Hematopoietic multipotent progenitor cell treated with erythropoietin and hydrocortisone succinate and interleukin-3 and kit ligand, for 8 days (in vitro differentiated cells): ENCODE results near the gene AP5Z1.
A peak's percentile ranks its signal among the peaks of the same experiment; 100 is the strongest.
"Not testable (repeated sequence)": the region's sequence is repeated elsewhere in the genome, so short reads cannot be mapped to it uniquely, and the experiment has no call there.

Experiments
- DNase-seq: peaks from one replicate; pipeline ENCODE4 v3.0.0-alpha.2; 2015

The AP5Z1 gene

GRCh38 chr7:4789194-4790077, 14.0 kb downstream of the AP5Z1 start:
- no peak for DNase-seq

GRCh38 chr7:4790078-4790465, 14.6 kb downstream of the AP5Z1 start:
- no peak for DNase-seq

- DNase-seq: no peak
Observed at GRCh38 chr7:4790516-4790991, 15.1 kb downstream of the AP5Z1 start.

- no peak for DNase-seq
Observed at GRCh38 chr7:4791101-4791737, 15.8 kb downstream of the AP5Z1 start.

- peak; percentile 79 for DNase-seq
Observed at GRCh38 chr7:4791738-4792536, 16.5 kb downstream of the AP5Z1 start.

- peak; percentile 19 for DNase-seq
Observed at GRCh38 chr7:4792537-4793126, 17.2 kb downstream of the AP5Z1 start.

GRCh38 chr7:4793385-4793993, 18.1 kb downstream of the AP5Z1 start:
- DNase-seq: not testable (repeated sequence)

- not testable (repeated sequence) for DNase-seq
Observed at GRCh38 chr7:4794171-4794570, 18.7 kb downstream of the AP5Z1 start.

- DNase-seq: peak; percentile 9
Observed at GRCh38 chr7:4794591-4795350, 19.3 kb downstream of the AP5Z1 start.

GRCh38 chr7:4796453-4796852, 21.0 kb downstream of the AP5Z1 start:
- DNase-seq: no peak

- DNase-seq: peak; percentile 43
Observed at GRCh38 chr7:4797858-4798705, 22.7 kb downstream of the AP5Z1 start.

GRCh38 chr7:4798706-4799235, 23.3 kb downstream of the AP5Z1 start:
- DNase-seq: no peak

- DNase-seq: no peak
Observed at GRCh38 chr7:4799508-4800268, 24.3 kb downstream of the AP5Z1 start.

GRCh38 chr7:4800487-4800886, 25.1 kb downstream of the AP5Z1 start:
- no peak for DNase-seq

GRCh38 chr7:4800926-4801838, 25.8 kb downstream of the AP5Z1 start:
- no peak for DNase-seq

- DNase-seq: no peak
Observed at GRCh38 chr7:4801839-4802231, 26.4 kb downstream of the AP5Z1 start.

- DNase-seq: not testable (repeated sequence)
Observed at GRCh38 chr7:4802577-4802976, 27.2 kb downstream of the AP5Z1 start.
